Astrocyte (in vitro differentiated cells and primary cell): ENCODE measurements around the gene DGKE. TPM values are rescaled to one million over a fixed set of nuclear protein-coding genes. Genes with fewer than 3 reads are reported as not detected.

Experiments
- DNase-seq: peaks from one replicate; pipeline ENCODE4 v3.0.0-alpha.2; 2010; ENCODE audit warnings: low read depth
- FAIRE-seq: peaks from 2 replicates; lab custom pipeline; 2011; peaks lifted over from hg19 to GRCh38; lab: Jason Lieb, UNC
- H2AFZ ChIP-seq: 2 replicates; pipeline ENCODE4 v1.6.0; 2012; ENCODE audit warnings: low read depth, low read length, inconsistent platforms
- H3K27ac ChIP-seq: 2 replicates; pipeline ENCODE4 v1.5.1; 2011; ENCODE audit warnings: low read depth, low read length, inconsistent platforms
- H3K27me3 ChIP-seq: 2 replicates; pipeline ENCODE4 v1.6.0; 2011; ENCODE audit warnings: low read length, inconsistent platforms; ENCODE audit not compliant: insufficient read depth
- H3K36me3 ChIP-seq: 2 replicates; pipeline ENCODE4 v1.5.1; 2011; ENCODE audit warnings: low read length, inconsistent platforms; ENCODE audit not compliant: insufficient read depth
- H3K4me1 ChIP-seq: 2 replicates; pipeline ENCODE4 v1.5.1; 2011; ENCODE audit warnings: low read length, inconsistent platforms; ENCODE audit not compliant: insufficient read depth
- H3K4me2 ChIP-seq: 2 replicates; pipeline ENCODE4 v1.6.0; 2012; ENCODE audit warnings: low read length, inconsistent platforms
- H3K4me3 ChIP-seq: 2 replicates; pipeline ENCODE4 v1.5.1; 2011; ENCODE audit warnings: low read depth, mild to moderate bottlenecking, low read length, inconsistent platforms; ENCODE audit not compliant: insufficient read depth
- H3K79me2 ChIP-seq: 2 replicates; pipeline ENCODE4 v1.6.0; 2012; ENCODE audit warnings: mild to moderate bottlenecking, low read length, inconsistent platforms; ENCODE audit not compliant: insufficient read depth
- H3K9ac ChIP-seq: 2 replicates; pipeline ENCODE4 v1.6.0; 2012; ENCODE audit warnings: mild to moderate bottlenecking, low read length, inconsistent platforms
- H3K9me3 ChIP-seq: 2 replicates; pipeline ENCODE4 v1.5.1; 2012; ENCODE audit warnings: low read depth, mild to moderate bottlenecking, low read length, inconsistent platforms; ENCODE audit not compliant: insufficient read depth
- H4K20me1 ChIP-seq: 2 replicates; pipeline ENCODE4 v1.6.0; 2012; ENCODE audit warnings: low read length, inconsistent platforms; ENCODE audit not compliant: insufficient read depth
- H3K27ac Mint-ChIP-seq: one replicate; pipeline ENCODE4 v1.8.0; 2021; ENCODE audit warnings: mild to moderate bottlenecking, mixed read lengths; ENCODE audit not compliant: unreplicated experiment
- H3K27me3 Mint-ChIP-seq: one replicate; pipeline ENCODE4 v1.8.0; 2021; ENCODE audit warnings: low read depth, mixed read lengths; ENCODE audit not compliant: unreplicated experiment
- H3K36me3 Mint-ChIP-seq: one replicate; pipeline ENCODE4 v1.8.0; 2021; ENCODE audit warnings: low read depth, mixed read lengths; ENCODE audit not compliant: unreplicated experiment
- H3K4me1 Mint-ChIP-seq: one replicate; pipeline ENCODE4 v1.8.0; 2021; ENCODE audit warnings: low read depth, mixed read lengths; ENCODE audit not compliant: unreplicated experiment
- H3K4me3 Mint-ChIP-seq: one replicate; pipeline ENCODE4 v1.8.0; 2021; ENCODE audit warnings: mild to moderate bottlenecking, moderate library complexity, mixed read lengths; ENCODE audit not compliant: unreplicated experiment
- H3K9me3 Mint-ChIP-seq: one replicate; pipeline ENCODE4 v1.8.0; 2021; ENCODE audit warnings: mild to moderate bottlenecking, mixed read lengths; ENCODE audit not compliant: unreplicated experiment
- EZH2 ChIP-seq: IDR thresholded peaks from 2 replicates; pipeline ENCODE4 v1.6.1; 2012; ENCODE audit warnings: mild to moderate bottlenecking, low read length, inconsistent platforms; ENCODE audit not compliant: insufficient read depth
- total RNA-seq: library from RNA; stranded (reverse); gene quantifications from 2 replicates; pipeline ENCODE4 v1.2.1, GENCODE V29; 2021
- TF ChIP-seq, protein P1 (sequence below): IDR thresholded peaks from 2 replicates; pipeline ENCODE4 v1.5.1; 2011; ENCODE audit warnings: low read depth, mild to moderate bottlenecking, inconsistent platforms, low read length, moderate library complexity; ENCODE audit not compliant: insufficient read depth

DGKE gene
- total RNA-seq, 1 donor from 2014 or later: 5.5 TPM

DNA sequence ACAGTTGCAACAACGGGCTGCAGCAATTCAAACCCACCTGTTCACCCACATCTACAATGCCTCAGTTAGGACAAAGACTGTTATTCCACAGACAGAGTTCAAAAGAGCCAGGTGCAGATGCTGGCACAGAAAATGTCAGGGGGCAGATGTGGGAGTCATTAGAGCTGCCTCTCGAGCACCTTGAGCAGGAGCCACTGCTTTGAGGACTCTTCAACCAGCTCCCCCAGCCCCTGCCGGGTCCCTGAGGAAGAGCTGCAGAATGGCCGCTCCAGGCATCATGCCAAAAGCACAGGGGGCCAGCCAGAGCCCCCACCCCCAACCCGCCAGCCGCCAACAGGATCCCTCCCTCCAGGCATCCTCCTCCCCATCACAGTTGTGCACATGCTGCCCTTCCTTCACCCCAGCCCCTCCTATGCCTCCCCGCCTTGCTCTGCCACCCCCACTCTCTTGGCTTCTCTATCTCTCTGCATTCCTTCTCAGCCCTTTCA lies 21.0 kb upstream of the DGKE start:
- DNase-seq: no peak
- TF ChIP-seq, protein P1, sequence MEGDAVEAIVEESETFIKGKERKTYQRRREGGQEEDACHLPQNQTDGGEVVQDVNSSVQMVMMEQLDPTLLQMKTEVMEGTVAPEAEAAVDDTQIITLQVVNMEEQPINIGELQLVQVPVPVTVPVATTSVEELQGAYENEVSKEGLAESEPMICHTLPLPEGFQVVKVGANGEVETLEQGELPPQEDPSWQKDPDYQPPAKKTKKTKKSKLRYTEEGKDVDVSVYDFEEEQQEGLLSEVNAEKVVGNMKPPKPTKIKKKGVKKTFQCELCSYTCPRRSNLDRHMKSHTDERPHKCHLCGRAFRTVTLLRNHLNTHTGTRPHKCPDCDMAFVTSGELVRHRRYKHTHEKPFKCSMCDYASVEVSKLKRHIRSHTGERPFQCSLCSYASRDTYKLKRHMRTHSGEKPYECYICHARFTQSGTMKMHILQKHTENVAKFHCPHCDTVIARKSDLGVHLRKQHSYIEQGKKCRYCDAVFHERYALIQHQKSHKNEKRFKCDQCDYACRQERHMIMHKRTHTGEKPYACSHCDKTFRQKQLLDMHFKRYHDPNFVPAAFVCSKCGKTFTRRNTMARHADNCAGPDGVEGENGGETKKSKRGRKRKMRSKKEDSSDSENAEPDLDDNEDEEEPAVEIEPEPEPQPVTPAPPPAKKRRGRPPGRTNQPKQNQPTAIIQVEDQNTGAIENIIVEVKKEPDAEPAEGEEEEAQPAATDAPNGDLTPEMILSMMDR: no peak
- TF ChIP-seq EZH2: no peak
- Histone ChIP-seq H3K4me1 (no peaks in the 10 kb centered on the region), H2AFZ (no peak overlapping the region), H3K4me3 (no peak overlapping the region), H3K4me2 (no peak overlapping the region), H3K27ac (no peak overlapping the region), H3K27me3 (no peaks in the 10 kb centered on the region), H4K20me1 (no peaks in the 10 kb centered on the region), H3K9me3 (no peaks in the 10 kb centered on the region), H3K79me2 (no peaks in the 10 kb centered on the region), H3K36me3 (no peaks in the 10 kb centered on the region), H3K9ac (no peak overlapping the region)
- no peaks in the 10 kb centered on the region for H3K9me3 Mint-ChIP-seq
- no peak for FAIRE-seq
- H3K36me3 Mint-ChIP-seq: no peaks in the 10 kb centered on the region
- no peak overlapping the region for H3K4me3 Mint-ChIP-seq
- peaks cover 6% of the 10 kb centered on the region for H3K27me3 Mint-ChIP-seq
- H3K4me1 Mint-ChIP-seq: peaks cover 3% of the 10 kb centered on the region
- H3K27ac Mint-ChIP-seq: no peak overlapping the region

DNA sequence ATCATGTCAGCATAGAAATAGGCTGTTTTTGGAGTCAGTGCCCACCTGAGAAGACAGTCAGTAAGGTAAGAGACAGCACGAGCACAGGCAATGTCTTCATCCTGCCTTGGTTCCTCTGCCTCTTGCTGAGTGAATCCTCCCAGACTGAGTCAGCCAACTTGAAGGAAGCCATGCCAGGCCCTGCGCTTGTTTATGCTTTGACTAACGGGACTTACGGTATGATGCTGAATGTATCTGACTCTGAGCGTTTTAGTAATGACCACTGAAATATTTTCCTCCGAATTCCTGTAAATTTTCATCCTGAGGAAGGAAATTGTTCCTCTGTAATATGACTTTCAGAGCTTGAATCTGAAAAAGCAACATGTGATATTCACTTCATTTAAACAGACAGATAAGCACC lies 18.2 kb upstream of the DGKE start:
- H3K27ac Mint-ChIP-seq: no peak overlapping the region
- no peak overlapping the region for H2AFZ ChIP-seq
- TF ChIP-seq, protein P1: no peak
- TF ChIP-seq EZH2: no peak
- no peak overlapping the region for H3K27ac ChIP-seq
- H3K4me1 ChIP-seq: no peaks in the 10 kb centered on the region
- H3K27me3 ChIP-seq: no peaks in the 10 kb centered on the region
- DNase-seq: peak; percentile 56
- H3K4me3 Mint-ChIP-seq: no peak overlapping the region
- no peak overlapping the region for H3K9ac ChIP-seq
- H3K9me3 ChIP-seq: no peaks in the 10 kb centered on the region
- H3K36me3 ChIP-seq: no peaks in the 10 kb centered on the region
- no peaks in the 10 kb centered on the region for H4K20me1 ChIP-seq
- FAIRE-seq: no peak
- no peak overlapping the region for H3K4me2 ChIP-seq
- H3K4me1 Mint-ChIP-seq: peaks cover 3% of the 10 kb centered on the region
- H3K27me3 Mint-ChIP-seq: peaks cover 6% of the 10 kb centered on the region
- no peak overlapping the region for H3K4me3 ChIP-seq
- H3K79me2 ChIP-seq: no peaks in the 10 kb centered on the region
- no peaks in the 10 kb centered on the region for H3K36me3 Mint-ChIP-seq
- H3K9me3 Mint-ChIP-seq: no peaks in the 10 kb centered on the region

DNA sequence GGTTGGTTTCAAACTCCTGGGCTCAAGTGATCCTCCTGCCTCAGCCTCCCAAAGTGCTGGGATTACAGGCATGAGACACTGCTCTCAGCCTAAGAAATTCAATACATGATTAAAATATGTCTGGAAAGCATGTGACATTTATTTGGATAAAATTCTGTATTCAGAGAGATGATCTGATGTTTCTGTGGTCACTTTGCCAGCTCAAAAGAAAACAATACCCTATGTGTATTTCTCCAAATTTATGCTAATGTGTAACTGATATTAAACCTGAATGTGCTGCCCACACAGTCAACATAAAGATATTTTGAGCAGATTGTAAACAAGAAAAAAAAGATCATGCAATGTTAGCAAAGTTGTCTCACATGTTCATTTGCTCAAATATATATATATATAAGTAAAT lies 16.9 kb upstream of the DGKE start:
- H3K4me3 Mint-ChIP-seq: no peak overlapping the region
- peaks cover 6% of the 10 kb centered on the region for H3K27me3 Mint-ChIP-seq
- Histone ChIP-seq H3K9ac (no peak overlapping the region), H3K27ac (no peak overlapping the region), H2AFZ (no peak overlapping the region), H3K36me3 (no peaks in the 10 kb centered on the region), H3K79me2 (no peaks in the 10 kb centered on the region), H3K4me3 (no peak overlapping the region), H3K4me1 (no peaks in the 10 kb centered on the region), H3K9me3 (no peaks in the 10 kb centered on the region), H4K20me1 (no peaks in the 10 kb centered on the region), H3K4me2 (no peak overlapping the region), H3K27me3 (no peaks in the 10 kb centered on the region)
- peaks cover 3% of the 10 kb centered on the region for H3K4me1 Mint-ChIP-seq
- TF ChIP-seq, protein P1: no peak
- no peak for TF ChIP-seq EZH2
- H3K9me3 Mint-ChIP-seq: no peaks in the 10 kb centered on the region
- DNase-seq: no peak
- no peak for FAIRE-seq
- no peaks in the 10 kb centered on the region for H3K36me3 Mint-ChIP-seq
- H3K27ac Mint-ChIP-seq: no peak overlapping the region
